Measurements from ENCODE around the gene KIAA1671.

The KIAA1671 gene

GRCh38 chr22:24982301-24983056 is 30.0 kb downstream of the KIAA1671 start:
- H3K27me3 Mint-ChIP-seq (ENCODE audit: low read depth) = peaks cover 29% of the 10 kb centered on the region
- H3K27ac Mint-ChIP-seq = no peak overlapping the region
- H3K4me1 Mint-ChIP-seq (ENCODE audit: low read depth) = peaks cover 16% of the 10 kb centered on the region
- H3K9me3 Mint-ChIP-seq = no peaks in the 10 kb centered on the region
- H3K4me3 Mint-ChIP-seq = no peak overlapping the region
- H3K36me3 Mint-ChIP-seq (ENCODE audit: low read depth) = peaks cover 2% of the 10 kb centered on the region

- H3K4me1 Mint-ChIP-seq (ENCODE audit: low read depth) = peaks cover 18% of the 10 kb centered on the region
- no peak overlapping the region for H3K27ac Mint-ChIP-seq
- no peak overlapping the region for H3K4me3 Mint-ChIP-seq
- no peaks in the 10 kb centered on the region for H3K9me3 Mint-ChIP-seq
- peaks cover 29% of the 10 kb centered on the region for H3K27me3 Mint-ChIP-seq (ENCODE audit: low read depth)
- peaks cover 2% of the 10 kb centered on the region for H3K36me3 Mint-ChIP-seq (ENCODE audit: low read depth)
Observed at GRCh38 chr22:24983151-24983550, 30.6 kb downstream of the KIAA1671 start.

GRCh38 chr22:24984122-24984521 is 31.6 kb downstream of the KIAA1671 start:
- Mint-ChIP-seq H3K4me3 (no peak overlapping the region), H3K27ac (no peak overlapping the region), H3K36me3 (ENCODE audit: low read depth) (peaks cover 2% of the 10 kb centered on the region), H3K4me1 (ENCODE audit: low read depth) (peaks cover 24% of the 10 kb centered on the region), H3K9me3 (no peaks in the 10 kb centered on the region), H3K27me3 (ENCODE audit: low read depth) (peaks cover 34% of the 10 kb centered on the region)

GRCh38 chr22:24985826-24986214 is 33.3 kb downstream of the KIAA1671 start:
- Mint-ChIP-seq H3K36me3 (ENCODE audit: low read depth) (peaks cover 6% of the 10 kb centered on the region), H3K4me3 (peak overlapping the region; percentile 53), H3K9me3 (no peaks in the 10 kb centered on the region), H3K27me3 (ENCODE audit: low read depth) (peaks cover 35% of the 10 kb centered on the region), H3K4me1 (ENCODE audit: low read depth) (peaks cover 30% of the 10 kb centered on the region), H3K27ac (peak overlapping the region; percentile 70)

GRCh38 chr22:24986816-24987215 is 34.3 kb downstream of the KIAA1671 start:
- Mint-ChIP-seq H3K9me3 (no peaks in the 10 kb centered on the region), H3K4me1 (ENCODE audit: low read depth) (peaks cover 35% of the 10 kb centered on the region), H3K4me3 (peak overlapping the region; percentile 40), H3K27ac (peak overlapping the region; percentile 71), H3K36me3 (ENCODE audit: low read depth) (peaks cover 8% of the 10 kb centered on the region), H3K27me3 (ENCODE audit: low read depth) (peaks cover 33% of the 10 kb centered on the region)

GRCh38 chr22:24989135-24989534 is 36.6 kb downstream of the KIAA1671 start:
- Mint-ChIP-seq H3K27ac (peak overlapping the region; percentile 12), H3K4me3 (no peak overlapping the region), H3K36me3 (ENCODE audit: low read depth) (peaks cover 8% of the 10 kb centered on the region), H3K9me3 (no peaks in the 10 kb centered on the region), H3K4me1 (ENCODE audit: low read depth) (peaks cover 52% of the 10 kb centered on the region), H3K27me3 (ENCODE audit: low read depth) (peaks cover 25% of the 10 kb centered on the region)

GRCh38 chr22:24989541-24989951 is 37.0 kb downstream of the KIAA1671 start:
- peaks cover 21% of the 10 kb centered on the region for H3K27me3 Mint-ChIP-seq (ENCODE audit: low read depth)
- peaks cover 56% of the 10 kb centered on the region for H3K4me1 Mint-ChIP-seq (ENCODE audit: low read depth)
- no peak overlapping the region for H3K4me3 Mint-ChIP-seq
- no peaks in the 10 kb centered on the region for H3K9me3 Mint-ChIP-seq
- peak overlapping the region; percentile 15 for H3K27ac Mint-ChIP-seq
- peaks cover 8% of the 10 kb centered on the region for H3K36me3 Mint-ChIP-seq (ENCODE audit: low read depth)

GRCh38 chr22:24990344-24990905 is 37.9 kb downstream of the KIAA1671 start:
- H3K4me3 Mint-ChIP-seq = no peak overlapping the region
- H3K27ac Mint-ChIP-seq = peak overlapping the region; percentile 6
- H3K36me3 Mint-ChIP-seq (ENCODE audit: low read depth) = peaks cover 7% of the 10 kb centered on the region
- H3K27me3 Mint-ChIP-seq (ENCODE audit: low read depth) = peaks cover 20% of the 10 kb centered on the region
- peaks cover 57% of the 10 kb centered on the region for H3K4me1 Mint-ChIP-seq (ENCODE audit: low read depth)
- no peaks in the 10 kb centered on the region for H3K9me3 Mint-ChIP-seq

- H3K9me3 Mint-ChIP-seq = no peaks in the 10 kb centered on the region
- H3K4me3 Mint-ChIP-seq = no peak overlapping the region
- peaks cover 38% of the 10 kb centered on the region for H3K27me3 Mint-ChIP-seq (ENCODE audit: low read depth)
- H3K27ac Mint-ChIP-seq = no peak overlapping the region
- H3K36me3 Mint-ChIP-seq (ENCODE audit: low read depth) = peaks cover 6% of the 10 kb centered on the region
- peaks cover 60% of the 10 kb centered on the region for H3K4me1 Mint-ChIP-seq (ENCODE audit: low read depth)
Observed at GRCh38 chr22:24992946-24993345, 40.4 kb downstream of the KIAA1671 start.

- peaks cover 6% of the 10 kb centered on the region for H3K36me3 Mint-ChIP-seq (ENCODE audit: low read depth)
- peak overlapping the region; percentile 84 for H3K27ac Mint-ChIP-seq
Observed at GRCh38 chr22:24994070-24994763, 41.7 kb downstream of the KIAA1671 start.

GRCh38 chr22:24995649-24996180 is 43.2 kb downstream of the KIAA1671 start:
- peak overlapping the region; percentile 38 for H3K27ac Mint-ChIP-seq

More at GRCh38 chr22:24994070-24994763, 41.7 kb downstream of the KIAA1671 start:
- Mint-ChIP-seq H3K4me3 (peak overlapping the region; percentile 37), H3K4me1 (ENCODE audit: low read depth) (peaks cover 53% of the 10 kb centered on the region), H3K9me3 (no peaks in the 10 kb centered on the region), H3K27me3 (ENCODE audit: low read depth) (peaks cover 32% of the 10 kb centered on the region)

GRCh38 chr22:24996420-24996952 is 44.0 kb downstream of the KIAA1671 start:
- peaks cover 48% of the 10 kb centered on the region for H3K4me1 Mint-ChIP-seq (ENCODE audit: low read depth)
- H3K9me3 Mint-ChIP-seq = peaks cover 4% of the 10 kb centered on the region
- no peak overlapping the region for H3K4me3 Mint-ChIP-seq
- H3K27ac Mint-ChIP-seq = no peak overlapping the region
- H3K27me3 Mint-ChIP-seq (ENCODE audit: low read depth) = peaks cover 33% of the 10 kb centered on the region
- H3K36me3 Mint-ChIP-seq (ENCODE audit: low read depth) = peaks cover 3% of the 10 kb centered on the region

More at GRCh38 chr22:24995649-24996180, 43.2 kb downstream of the KIAA1671 start:
- H3K27me3 Mint-ChIP-seq (ENCODE audit: low read depth) = peaks cover 29% of the 10 kb centered on the region
- H3K4me1 Mint-ChIP-seq (ENCODE audit: low read depth) = peaks cover 46% of the 10 kb centered on the region
- peaks cover 2% of the 10 kb centered on the region for H3K36me3 Mint-ChIP-seq (ENCODE audit: low read depth)
- H3K9me3 Mint-ChIP-seq = no peaks in the 10 kb centered on the region
- H3K4me3 Mint-ChIP-seq = no peak overlapping the region

- H3K9me3 Mint-ChIP-seq = peaks cover 6% of the 10 kb centered on the region
- H3K4me3 Mint-ChIP-seq = no peak overlapping the region
- no peak overlapping the region for H3K27ac Mint-ChIP-seq
- H3K27me3 Mint-ChIP-seq (ENCODE audit: low read depth) = peaks cover 29% of the 10 kb centered on the region
- peaks cover 3% of the 10 kb centered on the region for H3K36me3 Mint-ChIP-seq (ENCODE audit: low read depth)
- peaks cover 45% of the 10 kb centered on the region for H3K4me1 Mint-ChIP-seq (ENCODE audit: low read depth)
Observed at GRCh38 chr22:24997023-24997422, 44.5 kb downstream of the KIAA1671 start.

- Mint-ChIP-seq H3K27me3 (ENCODE audit: low read depth) (peaks cover 26% of the 10 kb centered on the region), H3K9me3 (peaks cover 21% of the 10 kb centered on the region), H3K27ac (no peak overlapping the region), H3K4me1 (ENCODE audit: low read depth) (peaks cover 25% of the 10 kb centered on the region), H3K4me3 (no peak overlapping the region), H3K36me3 (ENCODE audit: low read depth) (peaks cover 11% of the 10 kb centered on the region)
Observed at GRCh38 chr22:25000686-25001085, 48.2 kb downstream of the KIAA1671 start.

Data from T-helper 1 cell treated with Interleukin-12 subunit alpha and Interleukin-12 subunit beta and Interleukin-4 antibody, amounts not matched to agents 30 μg/mL and 1 μg/mL, for 36 hours (primary cell).